Left renal pelvis (tissue), 4 donors: ENCODE results near the gene NCK1. TPM values are rescaled to one million over a fixed set of nuclear protein-coding genes. Genes with fewer than 3 reads are reported as not detected.
A peak's percentile ranks its signal among the peaks of the same experiment; 100 is the strongest.
"Not testable (repeated sequence)": the region's sequence is repeated elsewhere in the genome, so short reads cannot be mapped to it uniquely, and the experiment has no call there.

Experiments used
- DNase-seq, 4 donors: peaks; one replicate each; pipeline ENCODE4 v3.0.0-alpha.2; 2013; ENCODE audit warnings: low read depth in 4 of 4, low spot score in 3 of 4
- polyA plus RNA-seq, 4 donors: library from polyadenylated mRNA; unstranded; fragments of 120-200 nt; gene quantifications; one replicate each; pipeline ENCODE4 v1.2.1, GENCODE V29; 2013; ENCODE audit not compliant: insufficient read length in 4 of 4

Gene NCK1
- polyA plus RNA-seq, 4 donors, result 32.1 to 48.6 (median 40.0) TPM

GRCh38 chr3:136979204-136979603, 117.2 kb downstream of the NCK1 start:
- no peak for DNase-seq

- DNase-seq, result no peak
Measured at GRCh38 chr3:136979684-136980083, 117.7 kb downstream of the NCK1 start.

GRCh38 chr3:136982033-136982432, 120.0 kb downstream of the NCK1 start:
- DNase-seq, result no peak

- peak in 2 of 4 donors; percentile 5 to 7 for DNase-seq
Measured at GRCh38 chr3:136982520-136983138, 120.6 kb downstream of the NCK1 start.

- DNase-seq, result no peak
Measured at GRCh38 chr3:136984837-136985236, 122.8 kb downstream of the NCK1 start.

- DNase-seq, result not testable (repeated sequence)
Measured at GRCh38 chr3:136987398-136987980, 125.5 kb downstream of the NCK1 start.

- no peak for DNase-seq
Measured at GRCh38 chr3:136988651-136989050, 126.6 kb downstream of the NCK1 start.

- DNase-seq, result no peak
Measured at GRCh38 chr3:136989781-136990524, 127.9 kb downstream of the NCK1 start.

- no peak for DNase-seq
Measured at GRCh38 chr3:136990826-136991225, 128.8 kb downstream of the NCK1 start.

GRCh38 chr3:136992115-136992514, 130.1 kb downstream of the NCK1 start:
- DNase-seq, result no peak

- DNase-seq, result no peak
Measured at GRCh38 chr3:136994772-136995516, 132.9 kb downstream of the NCK1 start.

GRCh38 chr3:136995652-136996051, 133.6 kb downstream of the NCK1 start:
- no peak for DNase-seq

Other genes starting within 250 kb of the NCK1 start
- 10 to 100 TPM; 46.1 to 57.5 (median 51.8) TPM for gene STAG1, start 109.8 kb upstream of the NCK1 start, polyA plus RNA-seq
- gene SLC35G2, start 43.1 kb upstream of the NCK1 start, polyA plus RNA-seq, result 10 to 100 TPM in 1 of 4 donors, 1 to 10 TPM in 3; 3.5 to 11.7 (median 5.6) TPM
- under 1 TPM; 0.33 to 0.63 (median 0.45) TPM for gene IL20RB, start 95.8 kb downstream of the NCK1 start, polyA plus RNA-seq